HepG2 (cell line): ENCODE data around the gene MTHFD1L. TPM values are rescaled to one million over a fixed set of nuclear protein-coding genes. Genes with fewer than 3 reads are reported as not detected.

Experiments
- ARID5B ChIP-seq: IDR thresholded peaks from 2 replicates; pipeline ENCODE4 v1.4.0; 2020; ENCODE audit warnings: mild to moderate bottlenecking, missing genetic modification reagents
- BCLAF1 ChIP-seq: fragments of 450-650 bp; IDR thresholded peaks from 2 replicates; pipeline ENCODE4 v1.6.1; 2017; ENCODE audit warnings: mild to moderate bottlenecking
- HHEX ChIP-seq: IDR thresholded peaks from 2 replicates; pipeline ENCODE4 v1.6.1; 2016; ENCODE audit warnings: control low read depth
- HOXA3 ChIP-seq: sonication (generic); formaldehyde crosslinking; IDR thresholded peaks from 2 replicates; pipeline ENCODE4 v1.5.0; 2020; ENCODE audit warnings: missing genetic modification reagents
- MAFK ChIP-seq, 2 experiments: IDR thresholded peaks in 1 of 2; conservative IDR thresholded peaks in 1 of 2; 2 replicates each; pipeline ENCODE4 v1.6.1; 2011; ENCODE audit warnings: improper control_type of control experiment in 2 of 2, low read length in 2 of 2
- MED1 ChIP-seq: sonication (generic); formaldehyde crosslinking; IDR thresholded peaks from 2 replicates; pipeline ENCODE4 v1.4.0; 2020; ENCODE audit warnings: missing genetic modification reagents
- PHF21A ChIP-seq: sonication (generic); formaldehyde crosslinking; IDR thresholded peaks from 2 replicates; pipeline ENCODE4 v1.5.0; 2020; ENCODE audit warnings: mild to moderate bottlenecking, missing genetic modification reagents
- POLR2AphosphoS2 ChIP-seq: IDR thresholded peaks from 2 replicates; pipeline ENCODE4 v1.6.1; 2011; ENCODE audit warnings: low read depth, low read length, improper control_type of control experiment
- TBX2 ChIP-seq: sonication (generic); formaldehyde crosslinking; IDR thresholded peaks from 2 replicates; pipeline ENCODE4 v1.5.0; 2020; ENCODE audit warnings: missing genetic modification reagents, mild to moderate bottlenecking, borderline replicate concordance
- TFE3 ChIP-seq: IDR thresholded peaks from 2 replicates; pipeline ENCODE4 v1.6.1; 2016
- THAP8 ChIP-seq: sonication (generic); formaldehyde crosslinking; IDR thresholded peaks from 2 replicates; pipeline ENCODE4 v1.5.1; 2020; ENCODE audit warnings: missing genetic modification reagents, mild to moderate bottlenecking, borderline replicate concordance
- ZKSCAN5 ChIP-seq: sonication (generic); formaldehyde crosslinking; IDR thresholded peaks from 2 replicates; pipeline ENCODE4 v1.5.1; 2020; ENCODE audit warnings: mild to moderate bottlenecking, missing genetic modification reagents
- ZNF616 ChIP-seq: sonication (generic); formaldehyde crosslinking; IDR thresholded peaks from 2 replicates; pipeline ENCODE4 v1.5.0; 2020; ENCODE audit warnings: low read depth, mild to moderate bottlenecking, missing genetic modification reagents
- ZNF703 ChIP-seq: sonication (generic); formaldehyde crosslinking; IDR thresholded peaks from 2 replicates; pipeline ENCODE4 v1.5.1; 2020; ENCODE audit warnings: missing genetic modification reagents, mild to moderate bottlenecking, moderate library complexity, borderline replicate concordance
- ZNF710 ChIP-seq: sonication (generic); formaldehyde crosslinking; IDR thresholded peaks from 2 replicates; pipeline ENCODE4 v1.5.0; 2020; ENCODE audit warnings: mild to moderate bottlenecking, missing genetic modification reagents, borderline replicate concordance
- ZNF816 ChIP-seq: sonication (generic); formaldehyde crosslinking; IDR thresholded peaks from 2 replicates; pipeline ENCODE4 v1.8.0; 2022; ENCODE audit warnings: missing genetic modification reagents, mild to moderate bottlenecking, borderline replicate concordance
- ZSCAN9 ChIP-seq: IDR thresholded peaks from 2 replicates; pipeline ENCODE4 v1.6.1; 2016; ENCODE audit warnings: borderline replicate concordance
- ZZZ3 ChIP-seq: sonication (generic); formaldehyde crosslinking; IDR thresholded peaks from 2 replicates; pipeline ENCODE4 v1.4.0; 2020; ENCODE audit warnings: missing genetic modification reagents, mild to moderate bottlenecking, borderline replicate concordance
- polyA plus RNA-seq, 8 experiments: library from polyadenylated mRNA; depleted of rRNA in 3 of 8; stranded (reverse) in 7 of 8; unstranded in 1 of 8; fragments of >200 nt; fragmentation: Illumina TruSeq in 4 of 8; extraction: Trizol in 4 of 8; gene quantifications; 2 replicates each; pipeline versions ENCODE4 v1.2.1 to v1.2.3, GENCODE V29; 2011 to 2016; ENCODE audit warnings: low read depth in 4 of 8, missing spikeins in 1 of 8, mixed read lengths in 1 of 8; ENCODE audit not compliant: insufficient read depth in 1 of 8
- total RNA-seq, 5 experiments: library from RNA; depleted of rRNA; stranded (reverse); fragments of >200 nt; fragmentation: Illumina TruSeq; extraction: Trizol; gene quantifications; 2 replicates each; pipeline ENCODE4 v1.2.3, GENCODE V29; 2016; ENCODE audit warnings: low read depth in 1 of 5

The MTHFD1L gene
- total and polyA plus RNA-seq, 2 of the 13 experiments (the other 11 are each of a cell fraction or from before 2014, with no cell fraction given), result 24.0 to 39.6 TPM

- TF ChIP-seq ZNF616 (no peak), POLR2AphosphoS2 (no peak), HHEX (CRISPR knock-in tag) (peak; percentile 42; the same call in 1 of the 2 replicates), ZZZ3 (CRISPR knock-in tag) (no peak), HOXA3 (CRISPR knock-in tag) (peak; percentile 53; the same call in 1 of the 2 replicates), TBX2 (CRISPR knock-in tag) (peak; percentile 54; the same call in 1 of the 2 replicates), ZSCAN9 (CRISPR knock-in tag) (peak; percentile 100), MED1 (CRISPR knock-in tag) (0 out of 2 replicates have a peak, but pooled peaks have one; percentile 23), MAFK (conservative IDR thresholded peaks at IDR 0.05 in 1 of 2, IDR thresholded peaks at IDR 0.05 in 1 of 2; ENCODE audit: low read length in 2 of 2) (peak in 1 of 2 experiments; percentile 15; a peak in 1 of 4 replicates), PHF21A (0 out of 2 replicates have a peak, but pooled peaks have one; percentile 31), ZNF816 (CRISPR knock-in tag) (peak; percentile 89; the same call in 1 of the 2 replicates), BCLAF1 (no peak), ZKSCAN5 (no peak), TFE3 (CRISPR knock-in tag) (0 out of 2 replicates have a peak, but pooled peaks have one; percentile 39), ZNF710 (CRISPR knock-in tag) (peak; percentile 91), ARID5B (CRISPR knock-in tag) (peak; percentile 69), ZNF703 (CRISPR knock-in tag) (no peak), THAP8 (CRISPR knock-in tag) (no peak)
Measured at GRCh38 chr6:150881911-150882481, 16.5 kb downstream of the MTHFD1L start (continued).
